GM12891 (cell line): Measurements from ENCODE around the gene SMTNL2.

ENCODE experiments used
- PAX5 ChIP-seq: IDR thresholded peaks from 2 replicates; pipeline ENCODE4 v1.6.1; 2011; ENCODE audit warnings: low read length, moderate library complexity, mild to moderate bottlenecking; ENCODE audit not compliant: insufficient read depth, severe bottlenecking
- POLR2A ChIP-seq: IDR thresholded peaks from 2 replicates; pipeline ENCODE4 v1.6.1; 2011; ENCODE audit warnings: low read depth, low read length, control low read depth
- POLR2AphosphoS5 ChIP-seq: IDR thresholded peaks from 2 replicates; pipeline ENCODE4 v1.6.1; 2011; ENCODE audit warnings: low read depth, low read length, control low read depth
- POU2F2 ChIP-seq: IDR thresholded peaks from 2 replicates; pipeline ENCODE4 v1.6.1; 2011; ENCODE audit warnings: low read depth, mild to moderate bottlenecking, control low read depth, low read length, moderate library complexity
- SPI1 ChIP-seq: IDR thresholded peaks from 2 replicates; pipeline ENCODE4 v1.6.1; 2011; ENCODE audit warnings: low read depth, low read length, control low read depth
- TAF1 ChIP-seq: IDR thresholded peaks from 2 replicates; pipeline ENCODE4 v1.6.1; 2011; ENCODE audit warnings: low read depth, low read length, control low read depth

- TF ChIP-seq POLR2AphosphoS5 (no peak), POLR2A (no peak), TAF1 (no peak), SPI1 (no peak), POU2F2 (no peak), PAX5 (no peak)
Measured at GRCh38 chr17:4592240-4593005, 8.1 kb downstream of the SMTNL2 start.
